K562 (cell line): Measurements from ENCODE around the gene DCPS.

Source experiments
- COPS2 ChIP-seq: fragments of 450-650 bp; conservative IDR thresholded peaks from 2 replicates; pipeline ENCODE4 v1.6.1; 2016; ENCODE audit warnings: mild to moderate bottlenecking, moderate library complexity
- CTCF ChIP-seq, 3 experiments: IDR thresholded peaks in 2 of 3; conservative IDR thresholded peaks in 1 of 3; 2 replicates each; pipeline ENCODE4 v1.5.1; 2011 to 2012; ENCODE audit warnings: low read length in 3 of 3, mild to moderate bottlenecking in 3 of 3, control low read depth in 2 of 3, improper control_type of control experiment in 1 of 3, inconsistent platforms in 1 of 3, low read depth in 1 of 3, mixed read lengths in 1 of 3, moderate library complexity in 1 of 3; ENCODE audit not compliant: insufficient read depth in 2 of 3
- EGR1 ChIP-seq: fragments of 450-650 bp; conservative IDR thresholded peaks from 2 replicates; pipeline ENCODE4 v1.6.1; 2017; ENCODE audit warnings: mild to moderate bottlenecking
- EZH2 ChIP-seq: IDR thresholded peaks from 2 replicates; pipeline ENCODE4 v1.6.1; 2012; ENCODE audit warnings: low read depth, mild to moderate bottlenecking, inconsistent platforms, low read length, borderline replicate concordance
- MAFK ChIP-seq: IDR thresholded peaks from 2 replicates; pipeline ENCODE4 v1.6.1; 2011; ENCODE audit warnings: low read length, improper control_type of control experiment
- MLLT1 ChIP-seq, 2 experiments: fragments of 450-650 bp; IDR thresholded peaks; 2 replicates each; pipeline ENCODE4 v1.6.1; 2016
- NCOA4 ChIP-seq: fragments of 450-650 bp; IDR thresholded peaks from 2 replicates; pipeline ENCODE4 v1.6.1; 2018; ENCODE audit warnings: mild to moderate bottlenecking; ENCODE audit not compliant: partially characterized antibody
- POLR2AphosphoS5 ChIP-seq: IDR thresholded peaks from 2 replicates; pipeline ENCODE4 v1.6.1; 2011; ENCODE audit warnings: mild to moderate bottlenecking, low read depth, low read length, moderate library complexity; ENCODE audit not compliant: control insufficient read depth, insufficient read depth
- PTRF ChIP-seq: fragments of 450-650 bp; IDR thresholded peaks from 2 replicates; pipeline ENCODE4 v1.6.1; 2016; ENCODE audit warnings: mild to moderate bottlenecking, missing genetic modification characterization, missing compliant biosample characterization
- VEZF1 ChIP-seq: fragments of 200-800 bp; sonication (Bioruptor generic); IDR thresholded peaks from 2 replicates; pipeline ENCODE4 v1.6.1; 2017; ENCODE audit warnings: missing genetic modification characterization, missing compliant biosample characterization
- ZBTB43 ChIP-seq: sonication (generic); formaldehyde crosslinking; IDR thresholded peaks from 2 replicates; pipeline ENCODE4 v1.8.0; 2023; ENCODE audit warnings: mild to moderate bottlenecking, missing genetic modification reagents
- ZNF41 ChIP-seq: fragments of 250-450 bp; sonication (Bioruptor Pico); conservative IDR thresholded peaks from 2 replicates; pipeline ENCODE4 v1.4.0; 2020; ENCODE audit warnings: mild to moderate bottlenecking

- no peak for TF ChIP-seq NCOA4
- TF ChIP-seq PTRF (tag), result no peak
- TF ChIP-seq MAFK, result no peak
- TF ChIP-seq MLLT1 (IDR thresholded peaks at IDR 0.05), result no peak
- TF ChIP-seq EZH2, result no peak
- TF ChIP-seq CTCF (IDR thresholded peaks at IDR 0.05 in 2 of 3, conservative IDR thresholded peaks at IDR 0.05 in 1 of 3; ENCODE audit: insufficient read depth in 2 of 3, low read depth in 1 of 3, low read length in 3 of 3), result no peak
- no peak for TF ChIP-seq EGR1
- TF ChIP-seq POLR2AphosphoS5, result no peak
- no peak for TF ChIP-seq ZNF41 (CRISPR knock-in tag)
- TF ChIP-seq COPS2, result no peak
- TF ChIP-seq VEZF1 (CRISPR knock-in tag), result no peak
- TF ChIP-seq ZBTB43 (CRISPR knock-in tag), result no peak
Measured at GRCh38 chr11:126319374-126319740, 15.5 kb downstream of the DCPS start.
